HepG2 (cell line): ENCODE data around the gene HES1. TPM values are rescaled to one million over a fixed set of nuclear protein-coding genes. Genes with fewer than 3 reads are reported as not detected.

Source experiments
- CBX1 ChIP-seq: IDR thresholded peaks from one replicate; pipeline ENCODE4 v1.6.1; 2016; ENCODE audit warnings: antibody characterized with exemption, low read depth
- CBX5 ChIP-seq: sonication (generic); formaldehyde crosslinking; IDR thresholded peaks from 2 replicates; pipeline ENCODE4 v1.4.0; 2020; ENCODE audit warnings: missing genetic modification reagents, borderline replicate concordance
- DNMT3B ChIP-seq: conservative IDR thresholded peaks from 2 replicates; pipeline ENCODE4 v1.6.1; 2016; ENCODE audit warnings: missing biosample characterization, control low read depth
- HMG20B ChIP-seq: conservative IDR thresholded peaks from 2 replicates; pipeline ENCODE4 v1.6.1; 2016; ENCODE audit warnings: missing genetic modification reagents, missing compliant biosample characterization
- HNRNPUL1 ChIP-seq: fragments of 200-400 bp; formaldehyde crosslinking; IDR thresholded peaks from 2 replicates; pipeline ENCODE4 v1.6.1; 2017; ENCODE audit warnings: low read depth, mild to moderate bottlenecking, low read length, moderate library complexity
- NFKBIZ ChIP-seq: IDR thresholded peaks from 2 replicates; pipeline ENCODE4 v1.6.1; 2018; ENCODE audit warnings: missing genetic modification reagents, missing compliant biosample characterization
- SNAPC2 ChIP-seq: sonication (generic); formaldehyde crosslinking; IDR thresholded peaks from 2 replicates; pipeline ENCODE4 v1.8.1; 2022; ENCODE audit warnings: mild to moderate bottlenecking, missing genetic modification reagents
- TEAD3 ChIP-seq: optimal IDR thresholded peaks from 2 replicates; pipeline ENCODE3; 2016; ENCODE audit warnings: borderline replicate concordance
- ZNF317 ChIP-seq: sonication (generic); formaldehyde crosslinking; IDR thresholded peaks from 2 replicates; pipeline ENCODE4 v1.5.0; 2020; ENCODE audit warnings: mild to moderate bottlenecking, missing genetic modification reagents
- ZNF337 ChIP-seq: sonication (generic); formaldehyde crosslinking; IDR thresholded peaks from 2 replicates; pipeline ENCODE4 v1.5.1; 2020; ENCODE audit warnings: missing genetic modification reagents, low read depth, mild to moderate bottlenecking, borderline replicate concordance
- ZNF83 ChIP-seq: sonication (generic); formaldehyde crosslinking; IDR thresholded peaks from 2 replicates; pipeline ENCODE4 v1.4.0; 2020; ENCODE audit warnings: missing genetic modification reagents, mild to moderate bottlenecking, borderline replicate concordance
- ZNF878 ChIP-seq: sonication (generic); formaldehyde crosslinking; IDR thresholded peaks from 2 replicates; pipeline ENCODE4 v1.8.1; 2023; ENCODE audit warnings: mild to moderate bottlenecking, missing genetic modification reagents, moderate library complexity
- polyA plus RNA-seq, 8 experiments: library from polyadenylated mRNA; depleted of rRNA in 3 of 8; stranded (reverse) in 7 of 8; unstranded in 1 of 8; fragments of >200 nt; fragmentation: Illumina TruSeq in 4 of 8; extraction: Trizol in 4 of 8; gene quantifications; 2 replicates each; pipeline versions ENCODE4 v1.2.1 to v1.2.3, GENCODE V29; 2011 to 2016; ENCODE audit warnings: low read depth in 4 of 8, missing spikeins in 1 of 8, mixed read lengths in 1 of 8; ENCODE audit not compliant: insufficient read depth in 1 of 8
- total RNA-seq, 5 experiments: library from RNA; depleted of rRNA; stranded (reverse); fragments of >200 nt; fragmentation: Illumina TruSeq; extraction: Trizol; gene quantifications; 2 replicates each; pipeline ENCODE4 v1.2.3, GENCODE V29; 2016; ENCODE audit warnings: low read depth in 1 of 5
- TF ChIP-seq, protein P1 (sequence below): sonication (generic); formaldehyde crosslinking; IDR thresholded peaks from 2 replicates; pipeline ENCODE4 v1.4.0; 2020; ENCODE audit warnings: missing genetic modification reagents, borderline replicate concordance
- TF ChIP-seq, protein P2 (sequence below): sonication (generic); formaldehyde crosslinking; IDR thresholded peaks from 2 replicates; pipeline ENCODE4 v1.4.0; 2020; ENCODE audit warnings: missing genetic modification reagents
- TF ChIP-seq, protein P3 (sequence below): fragments of 450-650 bp; IDR thresholded peaks from 2 replicates; pipeline ENCODE4 v1.6.1; 2017
- TF ChIP-seq, protein P4 (sequence below), 2 experiments: fragments of 450-650 bp in 1 of 2; sonication (generic) in 1 of 2; formaldehyde crosslinking; IDR thresholded peaks; 2 replicates each; pipeline versions ENCODE4 v1.5.0 to v1.8.0; 2020 to 2022; ENCODE audit warnings: mild to moderate bottlenecking in 1 of 2, missing genetic modification reagents in 1 of 2
- TF ChIP-seq, protein P5 (sequence below): sonication (generic); formaldehyde crosslinking; conservative IDR thresholded peaks from 2 replicates; pipeline ENCODE4 v1.8.1; 2023; ENCODE audit warnings: missing genetic modification reagents
- TF ChIP-seq, protein P6 (sequence below): sonication (generic); formaldehyde crosslinking; IDR thresholded peaks from 2 replicates; pipeline ENCODE4 v1.8.1; 2023; ENCODE audit warnings: mild to moderate bottlenecking, missing genetic modification reagents

HES1 gene
- total and polyA plus RNA-seq, 2 of the 13 experiments (the other 11 are each of a cell fraction or from before 2014, with no cell fraction given) = 15.4 to 19.8 TPM

DNA sequence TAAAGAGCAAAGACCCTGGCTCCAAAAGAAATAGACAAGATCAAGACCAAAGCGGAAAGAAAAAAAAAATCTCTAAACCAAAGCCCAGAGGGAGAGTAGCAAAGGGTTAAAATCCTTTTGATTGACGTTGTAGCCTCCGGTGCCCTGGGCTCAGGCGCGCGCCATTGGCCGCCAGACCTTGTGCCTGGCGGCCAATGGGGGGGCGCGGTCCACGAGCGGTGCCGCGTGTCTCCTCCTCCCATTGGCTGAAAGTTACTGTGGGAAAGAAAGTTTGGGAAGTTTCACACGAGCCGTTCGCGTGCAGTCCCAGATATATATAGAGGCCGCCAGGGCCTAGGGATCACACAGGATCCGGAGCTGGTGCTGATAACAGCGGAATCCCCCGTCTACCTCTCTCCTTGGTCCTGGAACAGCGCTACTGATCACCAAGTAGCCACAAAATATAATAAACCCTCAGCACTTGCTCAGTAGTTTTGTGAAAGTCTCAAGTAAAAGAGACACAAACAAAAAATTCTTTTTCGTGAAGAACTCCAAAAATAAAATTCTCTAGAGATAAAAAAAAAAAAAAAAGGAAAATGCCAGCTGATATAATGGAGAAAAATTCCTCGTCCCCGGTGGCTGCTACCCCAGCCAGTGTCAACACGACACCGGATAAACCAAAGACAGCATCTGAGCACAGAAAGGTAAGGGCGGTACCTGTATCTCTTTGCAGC is at the start of gene HES1 (continued):
- TF ChIP-seq, protein P1, sequence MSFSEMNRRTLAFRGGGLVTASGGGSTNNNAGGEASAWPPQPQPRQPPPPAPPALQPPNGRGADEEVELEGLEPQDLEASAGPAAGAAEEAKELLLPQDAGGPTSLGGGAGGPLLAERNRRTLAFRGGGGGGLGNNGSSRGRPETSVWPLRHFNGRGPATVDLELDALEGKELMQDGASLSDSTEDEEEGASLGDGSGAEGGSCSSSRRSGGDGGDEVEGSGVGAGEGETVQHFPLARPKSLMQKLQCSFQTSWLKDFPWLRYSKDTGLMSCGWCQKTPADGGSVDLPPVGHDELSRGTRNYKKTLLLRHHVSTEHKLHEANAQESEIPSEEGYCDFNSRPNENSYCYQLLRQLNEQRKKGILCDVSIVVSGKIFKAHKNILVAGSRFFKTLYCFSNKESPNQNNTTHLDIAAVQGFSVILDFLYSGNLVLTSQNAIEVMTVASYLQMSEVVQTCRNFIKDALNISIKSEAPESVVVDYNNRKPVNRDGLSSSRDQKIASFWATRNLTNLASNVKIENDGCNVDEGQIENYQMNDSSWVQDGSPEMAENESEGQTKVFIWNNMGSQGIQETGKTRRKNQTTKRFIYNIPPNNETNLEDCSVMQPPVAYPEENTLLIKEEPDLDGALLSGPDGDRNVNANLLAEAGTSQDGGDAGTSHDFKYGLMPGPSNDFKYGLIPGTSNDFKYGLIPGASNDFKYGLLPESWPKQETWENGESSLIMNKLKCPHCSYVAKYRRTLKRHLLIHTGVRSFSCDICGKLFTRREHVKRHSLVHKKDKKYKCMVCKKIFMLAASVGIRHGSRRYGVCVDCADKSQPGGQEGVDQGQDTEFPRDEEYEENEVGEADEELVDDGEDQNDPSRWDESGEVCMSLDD (CRISPR knock-in tag) = peak; percentile 72; the same call in 1 of the 2 replicates
- TF ChIP-seq HMG20B (CRISPR knock-in tag) (no peak), ZNF337 (CRISPR knock-in tag) (no peak), ZNF317 (CRISPR knock-in tag) (no peak; the same call in 1 of the 2 replicates), CBX1 (peak; percentile 33), ZNF83 (CRISPR knock-in tag) (no peak; the same call in 1 of the 2 replicates), SNAPC2 (CRISPR knock-in tag) (0 out of 2 replicates have a peak, but pooled peaks have one; percentile 51), NFKBIZ (CRISPR knock-in tag) (peak; percentile 59; the same call in 1 of the 2 replicates), CBX5 (peak; percentile 51; the same call in 1 of the 2 replicates), TEAD3 (CRISPR knock-in tag) (peak; percentile 75), ZNF878 (CRISPR knock-in tag) (peak; percentile 94), HNRNPUL1 (no peak), DNMT3B (peak; percentile 88)
- TF ChIP-seq, protein P2, sequence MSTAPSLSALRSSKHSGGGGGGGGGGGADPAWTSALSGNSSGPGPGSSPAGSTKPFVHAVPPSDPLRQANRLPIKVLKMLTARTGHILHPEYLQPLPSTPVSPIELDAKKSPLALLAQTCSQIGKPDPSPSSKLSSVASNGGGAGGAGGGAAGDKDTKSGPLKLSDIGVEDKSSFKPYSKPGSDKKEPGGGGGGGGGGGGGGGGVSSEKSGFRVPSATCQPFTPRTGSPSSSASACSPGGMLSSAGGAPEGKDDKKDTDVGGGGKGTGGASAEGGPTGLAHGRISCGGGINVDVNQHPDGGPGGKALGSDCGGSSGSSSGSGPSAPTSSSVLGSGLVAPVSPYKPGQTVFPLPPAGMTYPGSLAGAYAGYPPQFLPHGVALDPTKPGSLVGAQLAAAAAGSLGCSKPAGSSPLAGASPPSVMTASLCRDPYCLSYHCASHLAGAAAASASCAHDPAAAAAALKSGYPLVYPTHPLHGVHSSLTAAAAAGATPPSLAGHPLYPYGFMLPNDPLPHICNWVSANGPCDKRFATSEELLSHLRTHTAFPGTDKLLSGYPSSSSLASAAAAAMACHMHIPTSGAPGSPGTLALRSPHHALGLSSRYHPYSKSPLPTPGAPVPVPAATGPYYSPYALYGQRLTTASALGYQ = no peak
- TF ChIP-seq, protein P3, sequence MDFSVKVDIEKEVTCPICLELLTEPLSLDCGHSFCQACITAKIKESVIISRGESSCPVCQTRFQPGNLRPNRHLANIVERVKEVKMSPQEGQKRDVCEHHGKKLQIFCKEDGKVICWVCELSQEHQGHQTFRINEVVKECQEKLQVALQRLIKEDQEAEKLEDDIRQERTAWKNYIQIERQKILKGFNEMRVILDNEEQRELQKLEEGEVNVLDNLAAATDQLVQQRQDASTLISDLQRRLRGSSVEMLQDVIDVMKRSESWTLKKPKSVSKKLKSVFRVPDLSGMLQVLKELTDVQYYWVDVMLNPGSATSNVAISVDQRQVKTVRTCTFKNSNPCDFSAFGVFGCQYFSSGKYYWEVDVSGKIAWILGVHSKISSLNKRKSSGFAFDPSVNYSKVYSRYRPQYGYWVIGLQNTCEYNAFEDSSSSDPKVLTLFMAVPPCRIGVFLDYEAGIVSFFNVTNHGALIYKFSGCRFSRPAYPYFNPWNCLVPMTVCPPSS = no peak
- TF ChIP-seq, protein P4, sequence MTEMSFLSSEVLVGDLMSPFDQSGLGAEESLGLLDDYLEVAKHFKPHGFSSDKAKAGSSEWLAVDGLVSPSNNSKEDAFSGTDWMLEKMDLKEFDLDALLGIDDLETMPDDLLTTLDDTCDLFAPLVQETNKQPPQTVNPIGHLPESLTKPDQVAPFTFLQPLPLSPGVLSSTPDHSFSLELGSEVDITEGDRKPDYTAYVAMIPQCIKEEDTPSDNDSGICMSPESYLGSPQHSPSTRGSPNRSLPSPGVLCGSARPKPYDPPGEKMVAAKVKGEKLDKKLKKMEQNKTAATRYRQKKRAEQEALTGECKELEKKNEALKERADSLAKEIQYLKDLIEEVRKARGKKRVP (CRISPR knock-in tag; IDR thresholded peaks at IDR 0.05) = no peak; a peak in 1 of 4 replicates
- TF ChIP-seq, protein P5, sequence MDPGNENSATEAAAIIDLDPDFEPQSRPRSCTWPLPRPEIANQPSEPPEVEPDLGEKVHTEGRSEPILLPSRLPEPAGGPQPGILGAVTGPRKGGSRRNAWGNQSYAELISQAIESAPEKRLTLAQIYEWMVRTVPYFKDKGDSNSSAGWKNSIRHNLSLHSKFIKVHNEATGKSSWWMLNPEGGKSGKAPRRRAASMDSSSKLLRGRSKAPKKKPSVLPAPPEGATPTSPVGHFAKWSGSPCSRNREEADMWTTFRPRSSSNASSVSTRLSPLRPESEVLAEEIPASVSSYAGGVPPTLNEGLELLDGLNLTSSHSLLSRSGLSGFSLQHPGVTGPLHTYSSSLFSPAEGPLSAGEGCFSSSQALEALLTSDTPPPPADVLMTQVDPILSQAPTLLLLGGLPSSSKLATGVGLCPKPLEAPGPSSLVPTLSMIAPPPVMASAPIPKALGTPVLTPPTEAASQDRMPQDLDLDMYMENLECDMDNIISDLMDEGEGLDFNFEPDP = no peak
- TF ChIP-seq, protein P6, sequence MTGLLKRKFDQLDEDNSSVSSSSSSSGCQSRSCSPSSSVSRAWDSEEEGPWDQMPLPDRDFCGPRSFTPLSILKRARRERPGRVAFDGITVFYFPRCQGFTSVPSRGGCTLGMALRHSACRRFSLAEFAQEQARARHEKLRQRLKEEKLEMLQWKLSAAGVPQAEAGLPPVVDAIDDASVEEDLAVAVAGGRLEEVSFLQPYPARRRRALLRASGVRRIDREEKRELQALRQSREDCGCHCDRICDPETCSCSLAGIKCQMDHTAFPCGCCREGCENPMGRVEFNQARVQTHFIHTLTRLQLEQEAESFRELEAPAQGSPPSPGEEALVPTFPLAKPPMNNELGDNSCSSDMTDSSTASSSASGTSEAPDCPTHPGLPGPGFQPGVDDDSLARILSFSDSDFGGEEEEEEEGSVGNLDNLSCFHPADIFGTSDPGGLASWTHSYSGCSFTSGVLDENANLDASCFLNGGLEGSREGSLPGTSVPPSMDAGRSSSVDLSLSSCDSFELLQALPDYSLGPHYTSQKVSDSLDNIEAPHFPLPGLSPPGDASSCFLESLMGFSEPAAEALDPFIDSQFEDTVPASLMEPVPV (CRISPR knock-in tag) = peak; percentile 69; the same call in 1 of the 2 replicates
